ENCODE results near the gene ZNF569. TPM values are rescaled to one million over a fixed set of nuclear protein-coding genes. Genes with fewer than 3 reads are reported as not detected.
"Not testable (repeated sequence)": the region's sequence is repeated elsewhere in the genome, so short reads cannot be mapped to it uniquely, and the experiment has no call there.

Gene ZNF569
- total and polyA plus RNA-seq, 7 donors = 0.46 to 10.7 (median 4.7) TPM

DNA sequence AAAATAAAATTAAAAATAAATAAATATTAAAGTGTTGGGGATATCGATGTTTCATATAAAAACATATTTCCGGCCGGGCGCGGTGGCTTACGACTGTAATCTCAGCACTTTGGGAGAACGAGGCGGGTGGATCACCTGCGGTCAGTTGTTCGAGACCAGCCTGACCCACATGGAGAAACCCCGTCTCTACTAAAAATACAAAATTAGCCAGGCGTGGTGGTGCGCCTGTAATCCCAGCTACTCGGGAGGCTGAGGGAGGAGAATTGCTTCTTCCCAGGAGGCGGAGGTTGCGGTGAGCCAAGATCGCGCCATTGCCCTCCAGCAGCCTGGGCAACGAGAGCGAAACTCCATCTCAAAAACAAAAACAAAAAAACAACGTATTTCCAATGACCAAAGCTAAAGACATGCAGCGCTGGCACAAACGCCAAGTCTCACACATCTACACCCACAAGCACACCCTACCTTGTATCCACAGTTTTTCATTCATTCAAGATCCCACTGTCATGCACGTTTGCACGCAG is 907 bp downstream of the ZNF569 start:
- WGBS, 2 donors = 26 to 33% methylated on average over 25 of the region's 25 CpGs
- Histone ChIP-seq H3K27me3 (no peaks in the 10 kb centered on the region), H3K36me3 (peaks cover 5 to 41% (median 16%) of the 10 kb centered on the region in 4 donors), H3K27ac (peak overlapping the region; percentile 90 to 95 (median 94)), H3K4me1 (peaks cover 0 to 30% (median 23%) of the 10 kb centered on the region in 4 donors), H3K4me3 (peak overlapping the region; percentile 62 to 91 (median 80)), H3K9me3 (peaks cover 0 to 4% (median 0%) of the 10 kb centered on the region in 4 donors)
- no peak for DNase-seq
- intact Hi-C loops (cut with DNase I) = loop anchor here (2.0 to 5.0 kb wide), 5 partner anchors 94 to 494 kb away; partner anchors contain the start of genes ZFP30, ZNF527, ZNF573 and ZNF585B
- TF ChIP-seq POLR2A (IDR thresholded peaks at IDR 0.05) (no peak), POLR2AphosphoS5 (IDR thresholded peaks at IDR 0.05) (no peak), EP300 (IDR thresholded peaks at IDR 0.05) (no peak)
- TF ChIP-seq, protein P1, sequence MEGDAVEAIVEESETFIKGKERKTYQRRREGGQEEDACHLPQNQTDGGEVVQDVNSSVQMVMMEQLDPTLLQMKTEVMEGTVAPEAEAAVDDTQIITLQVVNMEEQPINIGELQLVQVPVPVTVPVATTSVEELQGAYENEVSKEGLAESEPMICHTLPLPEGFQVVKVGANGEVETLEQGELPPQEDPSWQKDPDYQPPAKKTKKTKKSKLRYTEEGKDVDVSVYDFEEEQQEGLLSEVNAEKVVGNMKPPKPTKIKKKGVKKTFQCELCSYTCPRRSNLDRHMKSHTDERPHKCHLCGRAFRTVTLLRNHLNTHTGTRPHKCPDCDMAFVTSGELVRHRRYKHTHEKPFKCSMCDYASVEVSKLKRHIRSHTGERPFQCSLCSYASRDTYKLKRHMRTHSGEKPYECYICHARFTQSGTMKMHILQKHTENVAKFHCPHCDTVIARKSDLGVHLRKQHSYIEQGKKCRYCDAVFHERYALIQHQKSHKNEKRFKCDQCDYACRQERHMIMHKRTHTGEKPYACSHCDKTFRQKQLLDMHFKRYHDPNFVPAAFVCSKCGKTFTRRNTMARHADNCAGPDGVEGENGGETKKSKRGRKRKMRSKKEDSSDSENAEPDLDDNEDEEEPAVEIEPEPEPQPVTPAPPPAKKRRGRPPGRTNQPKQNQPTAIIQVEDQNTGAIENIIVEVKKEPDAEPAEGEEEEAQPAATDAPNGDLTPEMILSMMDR (IDR thresholded peaks at IDR 0.05) = no peak

DNA sequence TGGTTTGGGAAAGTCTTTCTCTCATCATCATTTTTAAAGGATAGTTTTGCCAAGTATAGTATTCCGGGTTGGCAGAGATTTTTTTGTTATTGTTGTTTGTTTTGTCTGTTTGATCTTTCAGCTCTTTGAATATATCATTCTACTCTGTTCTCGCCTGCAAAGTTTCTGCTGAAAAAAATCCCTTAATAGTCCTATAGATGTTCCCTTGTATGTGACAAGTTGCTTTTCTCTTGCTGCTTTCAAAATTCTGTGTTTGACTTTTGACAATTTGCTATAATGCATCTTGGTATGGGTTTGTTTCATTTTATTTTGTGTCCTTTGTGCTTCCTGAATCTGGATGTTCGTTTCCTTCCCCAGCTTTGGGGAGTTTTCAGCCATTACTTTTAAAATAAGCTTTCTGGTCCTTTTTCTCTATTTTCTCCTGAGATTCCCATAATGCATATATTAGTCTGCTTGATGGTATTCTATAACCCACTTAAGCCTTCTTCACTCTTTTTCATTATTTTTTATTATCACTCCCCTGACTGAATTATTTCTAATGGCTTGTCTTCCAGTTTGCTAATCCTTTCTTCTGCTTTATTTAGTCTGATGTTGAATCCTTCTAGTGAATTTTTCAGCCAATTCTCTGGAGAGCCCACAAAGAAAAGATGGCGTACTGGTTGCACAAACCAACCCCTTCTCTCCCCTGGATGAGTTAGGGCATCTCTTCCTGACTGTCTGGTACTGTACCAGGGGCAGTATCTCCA is 14.6 kb downstream of the ZNF569 start:
- TF ChIP-seq POLR2AphosphoS5 (IDR thresholded peaks at IDR 0.05) (no peak), POLR2A (IDR thresholded peaks at IDR 0.05) (no peak), EP300 (IDR thresholded peaks at IDR 0.05) (no peak)
- TF ChIP-seq, protein P1 (IDR thresholded peaks at IDR 0.05) = no peak
- Histone ChIP-seq H3K9me3 (peaks cover 30 to 71% (median 50%) of the 10 kb centered on the region in 4 donors), H3K27me3 (no peaks in the 10 kb centered on the region), H3K4me1 (no peaks in the 10 kb centered on the region), H3K27ac (no peak overlapping the region), H3K36me3 (peaks cover 10 to 38% (median 15%) of the 10 kb centered on the region in 4 donors), H3K4me3 (no peak overlapping the region)
- WGBS, 2 donors = 90 to 96% methylated on average over 4 of the region's 4 CpGs
- intact Hi-C loops (cut with DNase I) = no loop called here
- no peak for DNase-seq

DNA sequence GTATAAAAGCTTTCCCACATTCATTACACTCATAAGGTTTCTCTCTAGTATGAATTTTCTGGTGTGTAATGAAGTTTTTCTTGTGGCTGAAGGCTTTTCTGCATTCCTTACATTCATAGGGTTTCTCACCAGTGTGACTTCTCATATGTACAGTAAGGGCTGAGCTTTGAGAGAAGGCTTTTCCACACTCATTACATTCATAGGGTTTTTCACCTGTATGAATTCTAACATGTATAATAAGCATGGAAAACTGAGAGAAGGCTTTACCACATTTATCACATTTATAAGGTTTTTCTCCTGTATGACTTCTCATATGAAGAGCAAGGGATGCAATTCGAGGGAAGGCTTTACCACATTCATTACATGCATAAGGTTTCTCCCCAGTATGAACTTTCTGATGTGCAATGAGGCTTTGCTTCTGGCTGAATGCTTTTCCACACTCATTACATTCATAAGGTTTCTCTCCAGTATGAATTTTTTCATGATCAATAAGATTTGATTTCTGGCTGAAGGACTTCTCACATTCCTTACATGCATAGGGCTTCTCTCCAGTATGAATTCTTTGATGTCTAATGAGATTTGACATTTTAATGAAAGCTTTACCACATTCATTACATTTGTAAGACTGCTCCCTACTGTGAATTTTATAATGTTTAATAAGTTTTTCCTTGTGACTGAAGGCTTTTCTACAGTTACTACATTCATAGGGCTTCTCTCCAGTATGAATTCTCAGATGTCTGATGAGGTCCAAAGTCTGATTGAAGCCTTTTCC is 53.7 kb downstream of the ZNF569 start:
- peaks cover 49 to 92% (median 75%) of the 10 kb centered on the region in 4 donors for H3K9me3 ChIP-seq
- H3K27me3 ChIP-seq = no peaks in the 10 kb centered on the region
- H3K27ac ChIP-seq = no peak overlapping the region
- WGBS, 2 donors = 88 to 96% methylated on average over 1 of the region's 1 CpG
- H3K4me3 ChIP-seq = no peak overlapping the region
- no peak for TF ChIP-seq EP300 (IDR thresholded peaks at IDR 0.05)
- no peak for TF ChIP-seq POLR2A (IDR thresholded peaks at IDR 0.05)
- TF ChIP-seq, protein P1 (IDR thresholded peaks at IDR 0.05) = no peak
- no peak for TF ChIP-seq POLR2AphosphoS5 (IDR thresholded peaks at IDR 0.05)
- H3K4me1 ChIP-seq = no peaks in the 10 kb centered on the region
- intact Hi-C loops (cut with DNase I) = no loop called here
- no peak for DNase-seq
- H3K36me3 ChIP-seq = peaks cover 0 to 62% (median 34%) of the 10 kb centered on the region in 4 donors

DNA sequence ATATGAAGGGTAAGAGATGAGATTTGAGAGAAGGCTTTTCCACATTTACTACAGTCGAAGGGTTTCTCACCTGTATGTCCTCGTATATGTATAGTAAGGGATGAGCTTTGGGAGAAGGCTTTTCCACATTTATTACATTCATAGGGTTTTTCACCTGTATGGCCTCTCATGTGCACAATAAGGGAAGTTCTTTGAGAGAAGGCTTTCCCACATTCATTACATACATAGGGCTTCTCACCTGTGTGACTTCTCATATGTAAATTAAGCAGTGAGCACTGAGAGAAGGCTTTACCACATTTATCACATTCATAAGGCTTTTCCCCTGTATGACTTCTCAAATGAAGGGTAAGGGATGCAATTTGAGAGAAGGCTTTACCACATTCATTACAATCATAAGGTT is 54.5 kb downstream of the ZNF569 start:
- peaks cover 0 to 60% (median 34%) of the 10 kb centered on the region in 4 donors for H3K36me3 ChIP-seq
- no peak overlapping the region for H3K4me3 ChIP-seq
- DNase-seq = no peak
- H3K27me3 ChIP-seq = no peaks in the 10 kb centered on the region
- H3K27ac ChIP-seq = no peak overlapping the region
- TF ChIP-seq EP300 (IDR thresholded peaks at IDR 0.05) (no peak), POLR2AphosphoS5 (IDR thresholded peaks at IDR 0.05) (no peak), POLR2A (IDR thresholded peaks at IDR 0.05) (no peak)
- TF ChIP-seq, protein P1 (IDR thresholded peaks at IDR 0.05) = no peak
- peaks cover 50 to 96% (median 71%) of the 10 kb centered on the region in 4 donors for H3K9me3 ChIP-seq
- no peaks in the 10 kb centered on the region for H3K4me1 ChIP-seq
- intact Hi-C loops (cut with DNase I) = no loop called here
- WGBS, 2 donors = 91 to 92% methylated on average over 2 of the region's 2 CpGs

DNA sequence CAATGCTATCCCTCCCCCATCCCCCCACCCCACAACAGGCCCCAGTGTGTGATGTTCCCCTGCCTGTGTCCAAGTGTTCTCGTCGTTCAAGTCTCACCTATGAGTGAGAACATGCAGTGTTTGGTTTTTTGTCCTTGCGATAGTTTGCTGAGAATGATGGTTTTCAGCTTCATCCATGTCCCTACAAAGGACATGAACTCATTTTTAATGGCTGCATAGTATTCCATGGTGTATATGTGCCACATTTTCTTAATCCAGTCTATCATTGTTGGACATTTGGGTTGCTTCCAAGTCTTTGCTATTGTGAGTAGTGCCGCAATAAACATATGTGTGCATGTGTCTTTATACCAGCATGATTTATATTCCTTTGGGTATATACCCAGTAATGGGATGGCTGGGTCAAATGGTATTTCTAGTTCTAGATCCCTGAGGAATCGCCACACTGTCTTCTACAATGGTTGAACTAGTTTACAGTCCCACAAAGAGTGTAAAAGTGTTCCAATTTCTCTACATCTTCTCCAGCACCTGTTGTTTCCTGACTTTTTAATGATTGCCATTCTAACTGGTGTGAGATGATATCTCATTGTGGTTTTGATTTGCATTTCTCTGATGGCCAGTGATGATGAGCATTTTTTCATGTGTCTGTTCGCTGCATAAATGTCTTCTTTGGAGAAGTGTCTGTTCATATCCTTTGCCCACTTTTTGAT is 61.0 kb downstream of the ZNF569 start:
- H3K27me3 ChIP-seq; H3K36me3 ChIP-seq; intact Hi-C loops (cut with DNase I); H3K4me3 ChIP-seq; H3K27ac ChIP-seq; H3K4me1 ChIP-seq; DNase-seq: not testable (repeated sequence)
- WGBS, 2 donors = 83 to 88% methylated on average over 6 of the region's 6 CpGs
- peaks cover 13 to 52% (median 41%) of the 10 kb centered on the region in 4 donors for H3K9me3 ChIP-seq

Data from sigmoid colon (tissue), 7 donors.